Peyer's patch (tissue), 4 donors: ENCODE results near the gene SPATA13.

Experiments
- POLR2A ChIP-seq, 2 donors: fragments of 450-650 bp; IDR thresholded peaks; one replicate each; pipeline ENCODE4 v1.5.1; 2017; ENCODE audit warnings: antibody characterized with exemption in 2 of 2, mild to moderate bottlenecking in 2 of 2, moderate library complexity in 2 of 2
- TF ChIP-seq, protein P1 (sequence below), 6 experiments: fragments of 450-650 bp in 4 of 6; fragments of 200-600 bp in 2 of 6; sonication (generic) in 1 of 6; IDR thresholded peaks; one replicate each; pipeline ENCODE4 v1.5.1; 2017 to 2019; ENCODE audit warnings: antibody characterized with exemption in 6 of 6, mild to moderate bottlenecking in 3 of 6, moderate library complexity in 1 of 6

GRCh38 chr13:24250376-24251057 lies 90.0 kb downstream of the SPATA13 start:
- TF ChIP-seq, protein P1, sequence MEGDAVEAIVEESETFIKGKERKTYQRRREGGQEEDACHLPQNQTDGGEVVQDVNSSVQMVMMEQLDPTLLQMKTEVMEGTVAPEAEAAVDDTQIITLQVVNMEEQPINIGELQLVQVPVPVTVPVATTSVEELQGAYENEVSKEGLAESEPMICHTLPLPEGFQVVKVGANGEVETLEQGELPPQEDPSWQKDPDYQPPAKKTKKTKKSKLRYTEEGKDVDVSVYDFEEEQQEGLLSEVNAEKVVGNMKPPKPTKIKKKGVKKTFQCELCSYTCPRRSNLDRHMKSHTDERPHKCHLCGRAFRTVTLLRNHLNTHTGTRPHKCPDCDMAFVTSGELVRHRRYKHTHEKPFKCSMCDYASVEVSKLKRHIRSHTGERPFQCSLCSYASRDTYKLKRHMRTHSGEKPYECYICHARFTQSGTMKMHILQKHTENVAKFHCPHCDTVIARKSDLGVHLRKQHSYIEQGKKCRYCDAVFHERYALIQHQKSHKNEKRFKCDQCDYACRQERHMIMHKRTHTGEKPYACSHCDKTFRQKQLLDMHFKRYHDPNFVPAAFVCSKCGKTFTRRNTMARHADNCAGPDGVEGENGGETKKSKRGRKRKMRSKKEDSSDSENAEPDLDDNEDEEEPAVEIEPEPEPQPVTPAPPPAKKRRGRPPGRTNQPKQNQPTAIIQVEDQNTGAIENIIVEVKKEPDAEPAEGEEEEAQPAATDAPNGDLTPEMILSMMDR (IDR thresholded peaks at IDR 0.05): no peak
- no peak for TF ChIP-seq POLR2A (IDR thresholded peaks at IDR 0.05)
